Thyroid gland (tissue), 4 donors: Measurements from ENCODE around the gene MOV10.

ENCODE experiments used
- POLR2A ChIP-seq, 2 donors: fragments of 450-650 bp; IDR thresholded peaks; one replicate each; pipeline ENCODE4 v1.6.1; 2017; ENCODE audit warnings: antibody characterized with exemption in 2 of 2, mild to moderate bottlenecking in 2 of 2, moderate library complexity in 1 of 2
- TF ChIP-seq, protein P1 (sequence below), 6 experiments: fragments of 200-600 bp in 3 of 6; fragments of 450-650 bp in 3 of 6; sonication (generic) in 3 of 6; IDR thresholded peaks; one replicate each; pipeline ENCODE4 v1.5.1; 2016 to 2019; ENCODE audit warnings: antibody characterized with exemption in 6 of 6, mild to moderate bottlenecking in 2 of 6, inconsistent platforms in 1 of 6, moderate library complexity in 1 of 6

DNA sequence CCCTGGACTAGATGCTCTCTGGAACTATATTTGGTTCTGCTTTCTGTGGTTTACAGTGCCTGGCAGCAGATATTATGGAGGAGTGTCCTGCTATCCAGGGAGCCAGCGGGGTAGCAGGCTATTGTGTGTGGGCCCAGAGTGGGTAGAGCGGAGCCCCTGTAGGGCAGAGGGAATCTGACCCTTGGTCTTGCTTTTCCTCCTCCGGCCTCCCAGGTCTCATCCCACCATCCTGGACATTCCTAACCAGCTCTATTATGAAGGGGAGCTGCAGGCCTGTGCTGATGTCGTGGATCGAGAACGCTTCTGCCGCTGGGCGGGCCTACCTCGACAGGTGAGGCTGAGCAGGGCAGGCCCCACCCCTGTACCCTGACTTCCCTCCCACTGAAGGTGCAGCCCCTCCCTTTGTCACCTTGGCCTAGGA is 23.3 kb downstream of the MOV10 start:
- TF ChIP-seq, protein P1, sequence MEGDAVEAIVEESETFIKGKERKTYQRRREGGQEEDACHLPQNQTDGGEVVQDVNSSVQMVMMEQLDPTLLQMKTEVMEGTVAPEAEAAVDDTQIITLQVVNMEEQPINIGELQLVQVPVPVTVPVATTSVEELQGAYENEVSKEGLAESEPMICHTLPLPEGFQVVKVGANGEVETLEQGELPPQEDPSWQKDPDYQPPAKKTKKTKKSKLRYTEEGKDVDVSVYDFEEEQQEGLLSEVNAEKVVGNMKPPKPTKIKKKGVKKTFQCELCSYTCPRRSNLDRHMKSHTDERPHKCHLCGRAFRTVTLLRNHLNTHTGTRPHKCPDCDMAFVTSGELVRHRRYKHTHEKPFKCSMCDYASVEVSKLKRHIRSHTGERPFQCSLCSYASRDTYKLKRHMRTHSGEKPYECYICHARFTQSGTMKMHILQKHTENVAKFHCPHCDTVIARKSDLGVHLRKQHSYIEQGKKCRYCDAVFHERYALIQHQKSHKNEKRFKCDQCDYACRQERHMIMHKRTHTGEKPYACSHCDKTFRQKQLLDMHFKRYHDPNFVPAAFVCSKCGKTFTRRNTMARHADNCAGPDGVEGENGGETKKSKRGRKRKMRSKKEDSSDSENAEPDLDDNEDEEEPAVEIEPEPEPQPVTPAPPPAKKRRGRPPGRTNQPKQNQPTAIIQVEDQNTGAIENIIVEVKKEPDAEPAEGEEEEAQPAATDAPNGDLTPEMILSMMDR (IDR thresholded peaks at IDR 0.05) = no peak
- TF ChIP-seq POLR2A (IDR thresholded peaks at IDR 0.05) = no peak
